Ectodermal cell (in vitro differentiated cells): ENCODE measurements around the gene TRNP1.

Source experiments
- H3K27ac ChIP-seq: 2 replicates; pipeline ENCODE4 v1.7.0; 2013; ENCODE audit warnings: mild to moderate bottlenecking, low read depth, low read length; ENCODE audit not compliant: insufficient read depth, poor library complexity, severe bottlenecking
- H3K27me3 ChIP-seq: 2 replicates; pipeline ENCODE4 v1.7.0; 2013; ENCODE audit warnings: mild to moderate bottlenecking, low read length; ENCODE audit not compliant: insufficient read depth, control insufficient read depth, poor library complexity, severe bottlenecking
- H3K36me3 ChIP-seq: one replicate; pipeline ENCODE4 v1.7.0; 2013; ENCODE audit warnings: low read length; ENCODE audit not compliant: control insufficient read depth, insufficient read depth
- H3K4me1 ChIP-seq: one replicate; pipeline ENCODE4 v1.7.0; 2013; ENCODE audit warnings: low read length; ENCODE audit not compliant: control insufficient read depth, insufficient read depth
- H3K4me3 ChIP-seq: 2 replicates; pipeline ENCODE4 v1.7.0; 2013; ENCODE audit warnings: low read depth, low read length, control low read depth; ENCODE audit not compliant: insufficient read depth
- H3K9me3 ChIP-seq: 2 replicates; pipeline ENCODE4 v1.7.0; 2013; ENCODE audit warnings: mild to moderate bottlenecking, low read length, moderate library complexity; ENCODE audit not compliant: control insufficient read depth
- WGBS, 2 experiments: methylation state at CpG; one replicate each; pipeline ENCODE4 v1.1.7; 2013; ENCODE audit warnings: missing lambda C conversion rate in 2 of 2; 5-methylcytosine and 5-hydroxymethylcytosine counted together

Gene TRNP1

GRCh38 chr1:26991310-26992116 is 2.0 kb upstream of the TRNP1 start:
- Histone ChIP-seq H3K4me3 (no peak overlapping the region), H3K27me3 (peaks cover 58% of the 10 kb centered on the region), H3K36me3 (no peaks in the 10 kb centered on the region), H3K4me1 (peaks cover 6% of the 10 kb centered on the region), H3K9me3 (no peaks in the 10 kb centered on the region), H3K27ac (no peak overlapping the region)
- 72 to 78% methylated on average over 10 of the region's 10 CpGs for WGBS, 2 experiments

- no peaks in the 10 kb centered on the region for H3K36me3 ChIP-seq
- peaks cover 63% of the 10 kb centered on the region for H3K27me3 ChIP-seq
- 0% methylated on average over 97 of the region's 97 CpGs for WGBS, 2 experiments
- peaks cover 15% of the 10 kb centered on the region for H3K4me1 ChIP-seq
- H3K9me3 ChIP-seq: no peaks in the 10 kb centered on the region
- peak overlapping the region; percentile 57 for H3K4me3 ChIP-seq
- H3K27ac ChIP-seq: no peak overlapping the region
Measured at GRCh38 chr1:26994020-26994786, 711 bp downstream of the TRNP1 start.

- Histone ChIP-seq H3K27me3 (peaks cover 63% of the 10 kb centered on the region), H3K9me3 (no peaks in the 10 kb centered on the region)
- WGBS, 2 experiments: 19% methylated on average over 15 of the region's 15 CpGs
Measured at GRCh38 chr1:26994787-26995517, 1.5 kb downstream of the TRNP1 start.

GRCh38 chr1:26996024-26996423 is 2.5 kb downstream of the TRNP1 start:
- WGBS, 2 experiments: 62 to 76% methylated on average over 1 of the region's 1 CpG
- Histone ChIP-seq H3K36me3 (no peaks in the 10 kb centered on the region), H3K9me3 (no peaks in the 10 kb centered on the region), H3K4me3 (no peak overlapping the region), H3K4me1 (peaks cover 31% of the 10 kb centered on the region), H3K27me3 (peaks cover 58% of the 10 kb centered on the region), H3K27ac (no peak overlapping the region)

More at GRCh38 chr1:26994787-26995517, 1.5 kb downstream of the TRNP1 start:
- H3K36me3 ChIP-seq: no peaks in the 10 kb centered on the region
- peak overlapping the region; percentile 57 for H3K4me3 ChIP-seq
- peaks cover 22% of the 10 kb centered on the region for H3K4me1 ChIP-seq
- H3K27ac ChIP-seq: no peak overlapping the region

- Histone ChIP-seq H3K9me3 (no peaks in the 10 kb centered on the region), H3K4me3 (no peak overlapping the region), H3K27me3 (peaks cover 52% of the 10 kb centered on the region), H3K27ac (no peak overlapping the region), H3K4me1 (peaks cover 38% of the 10 kb centered on the region), H3K36me3 (no peaks in the 10 kb centered on the region)
- WGBS, 2 experiments: 85 to 88% methylated on average over 4 of the region's 4 CpGs
Measured at GRCh38 chr1:26996665-26997064, 3.2 kb downstream of the TRNP1 start.

GRCh38 chr1:26998429-26999300 is 5.2 kb downstream of the TRNP1 start:
- 89 to 90% methylated on average over 11 of the region's 11 CpGs for WGBS, 2 experiments
- Histone ChIP-seq H3K4me3 (no peak overlapping the region), H3K27me3 (peaks cover 33% of the 10 kb centered on the region), H3K36me3 (no peaks in the 10 kb centered on the region), H3K27ac (no peak overlapping the region), H3K4me1 (peaks cover 39% of the 10 kb centered on the region), H3K9me3 (no peaks in the 10 kb centered on the region)

- Histone ChIP-seq H3K27ac (peak overlapping the region; percentile 77), H3K4me1 (peaks cover 48% of the 10 kb centered on the region), H3K4me3 (no peak overlapping the region), H3K9me3 (no peaks in the 10 kb centered on the region), H3K36me3 (no peaks in the 10 kb centered on the region), H3K27me3 (peaks cover 25% of the 10 kb centered on the region)
- 37 to 41% methylated on average over 6 to 7 of the region's 7 CpGs for WGBS, 2 experiments
Measured at GRCh38 chr1:26999440-26999987, 6.0 kb downstream of the TRNP1 start.

GRCh38 chr1:27000090-27000816 is 6.8 kb downstream of the TRNP1 start:
- H3K36me3 ChIP-seq: peaks cover 3% of the 10 kb centered on the region
- H3K4me1 ChIP-seq: peaks cover 54% of the 10 kb centered on the region
- no peaks in the 10 kb centered on the region for H3K9me3 ChIP-seq
- H3K27me3 ChIP-seq: peaks cover 17% of the 10 kb centered on the region
- H3K27ac ChIP-seq: peak overlapping the region; percentile 77
- H3K4me3 ChIP-seq: no peak overlapping the region
- 65% methylated on average over 8 to 9 of the region's 9 CpGs for WGBS, 2 experiments
